Keratinocyte (primary cell): ENCODE results near the gene JHY.

Source experiments
- EZH2 ChIP-seq: IDR thresholded peaks from one replicate; pipeline ENCODE4 v1.6.1; 2012; ENCODE audit warnings: inconsistent platforms, mild to moderate bottlenecking, low read length, moderate library complexity
- TF ChIP-seq, protein P1 (sequence below), 3 experiments: IDR thresholded peaks in 1 of 3; conservative IDR thresholded peaks in 1 of 3; optimal IDR thresholded peaks in 1 of 3; 2 replicates in 2 of 3; 3 replicates in 1 of 3; pipeline versions ENCODE3 to v1.5.1; 2011; ENCODE audit warnings: low read length in 3 of 3, mild to moderate bottlenecking in 3 of 3, moderate library complexity in 2 of 3, control low read depth in 1 of 3, inconsistent platforms in 1 of 3; ENCODE audit not compliant: insufficient read depth in 2 of 3; ENCODE audit errors: extremely low read depth in 1 of 3

DNA sequence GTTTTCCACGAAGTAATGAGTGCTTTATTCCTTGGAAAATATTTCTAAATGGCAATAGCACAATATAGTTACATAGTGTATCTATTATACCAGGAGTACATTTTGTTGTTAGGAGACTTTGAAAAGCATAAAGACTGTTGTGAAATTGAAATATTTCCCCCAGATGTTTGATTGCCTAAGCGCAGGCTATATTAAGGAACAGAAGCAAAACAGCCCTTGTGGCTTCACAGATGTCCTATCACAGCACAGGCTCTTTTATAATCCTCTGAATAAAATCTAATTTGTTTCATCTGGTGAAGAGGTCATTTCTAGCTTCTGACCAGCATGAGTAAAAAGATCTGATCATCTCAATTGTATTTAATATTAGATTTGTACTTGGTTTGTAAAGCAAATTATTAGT, 50.9 kb downstream of the JHY start:
- TF ChIP-seq, protein P1, sequence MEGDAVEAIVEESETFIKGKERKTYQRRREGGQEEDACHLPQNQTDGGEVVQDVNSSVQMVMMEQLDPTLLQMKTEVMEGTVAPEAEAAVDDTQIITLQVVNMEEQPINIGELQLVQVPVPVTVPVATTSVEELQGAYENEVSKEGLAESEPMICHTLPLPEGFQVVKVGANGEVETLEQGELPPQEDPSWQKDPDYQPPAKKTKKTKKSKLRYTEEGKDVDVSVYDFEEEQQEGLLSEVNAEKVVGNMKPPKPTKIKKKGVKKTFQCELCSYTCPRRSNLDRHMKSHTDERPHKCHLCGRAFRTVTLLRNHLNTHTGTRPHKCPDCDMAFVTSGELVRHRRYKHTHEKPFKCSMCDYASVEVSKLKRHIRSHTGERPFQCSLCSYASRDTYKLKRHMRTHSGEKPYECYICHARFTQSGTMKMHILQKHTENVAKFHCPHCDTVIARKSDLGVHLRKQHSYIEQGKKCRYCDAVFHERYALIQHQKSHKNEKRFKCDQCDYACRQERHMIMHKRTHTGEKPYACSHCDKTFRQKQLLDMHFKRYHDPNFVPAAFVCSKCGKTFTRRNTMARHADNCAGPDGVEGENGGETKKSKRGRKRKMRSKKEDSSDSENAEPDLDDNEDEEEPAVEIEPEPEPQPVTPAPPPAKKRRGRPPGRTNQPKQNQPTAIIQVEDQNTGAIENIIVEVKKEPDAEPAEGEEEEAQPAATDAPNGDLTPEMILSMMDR (optimal IDR thresholded peaks at IDR 0.05 in 1 of 3, IDR thresholded peaks at IDR 0.05 in 1 of 3, conservative IDR thresholded peaks at IDR 0.05 in 1 of 3; ENCODE audit: extremely low read depth in 1 of 3, insufficient read depth in 2 of 3, low read length in 3 of 3): no peak
- TF ChIP-seq EZH2: no peak
